ENCODE results near the gene GALNT13.

GRCh38 chr2:154392256-154392655 is 520.5 kb downstream of the GALNT13 start:
- TF ChIP-seq CTCF (IDR thresholded peaks at IDR 0.05; ENCODE audit: insufficient read depth, low read length, poor library complexity, severe bottlenecking) (no peak), EZH2phosphoT487 (conservative IDR thresholded peaks at IDR 0.05; ENCODE audit: low read length) (no peak)

Measured in SU-DHL-6 (cell line).